Osteocyte (in vitro differentiated cells): Measurements from ENCODE around the gene IGF2. TPM values are rescaled to one million over a fixed set of nuclear protein-coding genes. Genes with fewer than 3 reads are reported as not detected.

Source experiments
- DNase-seq: peaks from one replicate; pipeline ENCODE4 v3.0.0; 2021; ENCODE audit warnings: mixed read lengths; ENCODE audit not compliant: unreplicated experiment; ENCODE audit errors: extremely low spot score
- H3K27ac Mint-ChIP-seq: one replicate; pipeline ENCODE4 v1.8.0; 2021; ENCODE audit warnings: mild to moderate bottlenecking, mixed read lengths; ENCODE audit not compliant: unreplicated experiment
- H3K27me3 Mint-ChIP-seq: one replicate; pipeline ENCODE4 v1.8.0; 2021; ENCODE audit warnings: mixed read lengths; ENCODE audit not compliant: unreplicated experiment
- H3K36me3 Mint-ChIP-seq: one replicate; pipeline ENCODE4 v1.8.0; 2021; ENCODE audit warnings: mixed read lengths; ENCODE audit not compliant: unreplicated experiment
- H3K4me1 Mint-ChIP-seq: one replicate; pipeline ENCODE4 v1.8.0; 2021; ENCODE audit warnings: mixed read lengths; ENCODE audit not compliant: unreplicated experiment
- H3K4me3 Mint-ChIP-seq: one replicate; pipeline ENCODE4 v1.8.0; 2021; ENCODE audit warnings: mild to moderate bottlenecking, moderate library complexity, mixed read lengths; ENCODE audit not compliant: unreplicated experiment
- H3K9me3 Mint-ChIP-seq: one replicate; pipeline ENCODE4 v1.8.0; 2021; ENCODE audit warnings: mixed read lengths; ENCODE audit not compliant: unreplicated experiment
- total RNA-seq: library from RNA; stranded (reverse); gene quantifications from 2 replicates; pipeline ENCODE4 v1.2.1, GENCODE V29; 2021
- TF ChIP-seq, protein P1 (sequence below): fragments of 200-600 bp; sonication (generic); IDR thresholded peaks from 2 replicates; pipeline ENCODE4 v1.5.0; 2021; ENCODE audit warnings: antibody characterized with exemption, mild to moderate bottlenecking, moderate library complexity

Gene IGF2
- total RNA-seq, 1 donor from 2014 or later = 590 TPM

GRCh38 chr11:2143477-2143798 lies 4.2 kb upstream of the IGF2 start:
- Mint-ChIP-seq H3K27me3 (peaks cover 61% of the 10 kb centered on the region), H3K4me1 (peaks cover 19% of the 10 kb centered on the region), H3K9me3 (no peaks in the 10 kb centered on the region), H3K36me3 (no peaks in the 10 kb centered on the region), H3K27ac (no peak overlapping the region), H3K4me3 (no peak overlapping the region)
- TF ChIP-seq, protein P1, sequence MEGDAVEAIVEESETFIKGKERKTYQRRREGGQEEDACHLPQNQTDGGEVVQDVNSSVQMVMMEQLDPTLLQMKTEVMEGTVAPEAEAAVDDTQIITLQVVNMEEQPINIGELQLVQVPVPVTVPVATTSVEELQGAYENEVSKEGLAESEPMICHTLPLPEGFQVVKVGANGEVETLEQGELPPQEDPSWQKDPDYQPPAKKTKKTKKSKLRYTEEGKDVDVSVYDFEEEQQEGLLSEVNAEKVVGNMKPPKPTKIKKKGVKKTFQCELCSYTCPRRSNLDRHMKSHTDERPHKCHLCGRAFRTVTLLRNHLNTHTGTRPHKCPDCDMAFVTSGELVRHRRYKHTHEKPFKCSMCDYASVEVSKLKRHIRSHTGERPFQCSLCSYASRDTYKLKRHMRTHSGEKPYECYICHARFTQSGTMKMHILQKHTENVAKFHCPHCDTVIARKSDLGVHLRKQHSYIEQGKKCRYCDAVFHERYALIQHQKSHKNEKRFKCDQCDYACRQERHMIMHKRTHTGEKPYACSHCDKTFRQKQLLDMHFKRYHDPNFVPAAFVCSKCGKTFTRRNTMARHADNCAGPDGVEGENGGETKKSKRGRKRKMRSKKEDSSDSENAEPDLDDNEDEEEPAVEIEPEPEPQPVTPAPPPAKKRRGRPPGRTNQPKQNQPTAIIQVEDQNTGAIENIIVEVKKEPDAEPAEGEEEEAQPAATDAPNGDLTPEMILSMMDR = no peak
- DNase-seq = no peak

DNA sequence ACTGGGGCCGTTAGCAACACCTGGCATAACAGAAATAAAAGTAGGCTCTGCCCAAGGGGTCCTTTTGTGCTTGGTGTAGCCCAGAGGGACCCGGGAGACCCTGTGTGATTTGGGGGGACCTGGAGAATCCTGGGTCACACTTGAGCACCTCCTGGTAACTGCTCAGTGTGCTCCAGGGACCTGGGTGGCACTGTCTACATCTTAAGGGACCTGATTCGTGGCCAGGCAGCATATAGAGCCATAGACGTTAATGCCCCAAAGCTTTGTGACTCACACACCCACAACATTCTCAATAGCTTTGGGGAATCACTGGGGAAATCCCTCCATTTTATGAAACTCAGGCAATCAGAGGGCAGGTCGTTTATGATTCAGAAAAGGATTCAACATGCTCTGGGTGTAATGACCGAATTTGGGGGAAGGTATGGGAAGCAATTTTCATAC lies 3.6 kb upstream of the IGF2 start:
- H3K4me1 Mint-ChIP-seq = peaks cover 20% of the 10 kb centered on the region
- H3K9me3 Mint-ChIP-seq = no peaks in the 10 kb centered on the region
- no peaks in the 10 kb centered on the region for H3K36me3 Mint-ChIP-seq
- H3K4me3 Mint-ChIP-seq = no peak overlapping the region
- TF ChIP-seq, protein P1 = no peak
- H3K27me3 Mint-ChIP-seq = peaks cover 56% of the 10 kb centered on the region
- H3K27ac Mint-ChIP-seq = no peak overlapping the region
- DNase-seq = no peak

DNA sequence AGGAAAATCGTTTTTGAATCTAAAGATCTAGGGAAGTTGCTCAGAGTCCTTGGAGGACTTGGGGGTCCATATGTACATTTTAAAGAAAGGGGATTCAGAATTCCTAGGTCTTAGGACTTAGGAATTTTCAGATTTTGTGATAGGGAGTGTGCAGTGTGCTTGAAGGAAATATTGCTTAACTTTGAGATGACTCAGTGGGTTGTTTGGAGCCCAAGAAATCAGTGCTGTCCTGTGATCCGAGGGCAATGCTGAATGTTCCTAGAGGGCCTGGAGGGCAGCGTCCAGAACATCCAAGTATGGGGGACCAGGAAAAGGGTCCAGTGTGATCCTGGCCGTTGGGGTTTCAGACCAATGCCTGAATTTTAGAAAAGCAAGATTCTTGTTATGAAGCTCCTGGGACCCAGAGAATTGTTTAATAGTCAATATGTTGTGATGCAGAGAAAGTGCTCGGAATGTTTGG lies 3.1 kb upstream of the IGF2 start:
- TF ChIP-seq, protein P1 = no peak
- H3K36me3 Mint-ChIP-seq = no peaks in the 10 kb centered on the region
- peaks cover 24% of the 10 kb centered on the region for H3K4me1 Mint-ChIP-seq
- no peak overlapping the region for H3K4me3 Mint-ChIP-seq
- H3K9me3 Mint-ChIP-seq = no peaks in the 10 kb centered on the region
- no peak for DNase-seq
- peaks cover 56% of the 10 kb centered on the region for H3K27me3 Mint-ChIP-seq
- H3K27ac Mint-ChIP-seq = no peak overlapping the region

DNA sequence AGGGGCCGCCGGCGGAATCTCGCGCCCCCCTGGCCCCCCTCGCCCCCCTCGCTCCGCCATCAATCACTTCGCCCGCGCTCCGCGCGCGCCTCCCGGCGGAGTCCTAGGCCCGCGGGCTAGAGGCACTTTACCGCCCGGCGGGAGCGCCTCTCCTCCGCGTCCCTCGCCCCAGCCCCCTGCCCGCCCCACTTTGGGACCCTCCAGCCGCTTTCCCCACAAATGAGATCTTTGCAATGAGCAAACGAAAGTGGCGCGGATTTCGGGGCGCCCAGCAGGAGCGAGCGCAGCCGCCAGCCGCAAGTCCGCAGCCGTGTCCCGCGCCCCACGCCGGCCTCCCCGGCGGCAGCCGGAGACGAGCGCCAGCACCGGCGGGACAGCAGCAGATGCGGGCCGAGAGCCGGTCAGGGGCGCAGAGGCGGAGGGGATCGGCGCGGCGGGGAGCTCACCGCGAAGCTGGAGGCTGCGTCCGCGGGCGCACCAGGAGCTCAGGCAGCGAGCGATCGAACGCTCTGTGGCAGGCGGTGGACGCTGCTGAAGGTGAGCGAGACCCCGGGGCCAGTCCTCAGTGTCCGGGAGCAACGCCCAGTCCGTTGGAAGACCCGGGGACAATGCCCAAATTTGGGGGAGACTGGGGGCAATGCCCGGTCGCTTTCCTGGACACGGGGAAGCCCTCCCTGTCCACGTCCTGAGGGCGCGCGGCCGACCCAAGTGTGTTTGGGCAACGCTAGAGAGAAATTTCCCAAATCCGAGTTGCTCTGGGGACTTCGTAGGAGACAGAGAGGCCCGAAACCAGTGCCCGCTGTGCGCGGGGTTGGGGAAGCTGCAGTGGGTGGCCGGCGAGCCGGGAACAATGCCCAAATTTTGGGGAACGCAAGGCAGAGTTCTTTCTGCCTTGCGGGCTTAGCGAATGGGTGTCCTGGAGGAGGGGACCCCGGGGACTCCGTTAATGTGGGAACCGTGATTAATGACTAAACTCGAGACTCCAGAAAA lies 1.5 kb upstream of the IGF2 start:
- H3K27ac Mint-ChIP-seq = no peak overlapping the region
- H3K27me3 Mint-ChIP-seq = peaks cover 42% of the 10 kb centered on the region
- H3K36me3 Mint-ChIP-seq = peaks cover 2% of the 10 kb centered on the region
- peaks cover 38% of the 10 kb centered on the region for H3K4me1 Mint-ChIP-seq
- DNase-seq = no peak
- no peaks in the 10 kb centered on the region for H3K9me3 Mint-ChIP-seq
- TF ChIP-seq, protein P1 = no peak
- peak overlapping the region; percentile 54 for H3K4me3 Mint-ChIP-seq

- peak overlapping the region; percentile 54 for H3K4me3 Mint-ChIP-seq
- no peak for DNase-seq
- peaks cover 43% of the 10 kb centered on the region for H3K4me1 Mint-ChIP-seq
- TF ChIP-seq, protein P1 = peak; percentile 20
- no peaks in the 10 kb centered on the region for H3K9me3 Mint-ChIP-seq
- peaks cover 4% of the 10 kb centered on the region for H3K36me3 Mint-ChIP-seq
- H3K27ac Mint-ChIP-seq = no peak overlapping the region
- peaks cover 35% of the 10 kb centered on the region for H3K27me3 Mint-ChIP-seq
Observed at GRCh38 chr11:2139621-2140337, 590 bp upstream of the IGF2 start.
